Spleen (tissue), 11 donors: ENCODE measurements around the gene MECP2. TPM values are rescaled to one million over a fixed set of nuclear protein-coding genes. Genes with fewer than 3 reads are reported as not detected.

ENCODE experiments used
- DNase-seq: peaks from one replicate; pipeline ENCODE4 v3.0.0-alpha.2; 2020
- H3K27ac ChIP-seq, 8 donors: fragments of 200-600 bp; sonication (generic) in 7 of 8; 1 replicate in 4 of 8; 2 replicates in 4 of 8; pipeline versions ENCODE4 v1.5.0 to v1.8.0; 2016 to 2021; ENCODE audit warnings: inconsistent platforms in 4 of 8, mild to moderate bottlenecking in 4 of 8, moderate library complexity in 1 of 8
- H3K27me3 ChIP-seq, 7 donors: fragments of 200-600 bp; sonication (generic) in 6 of 7; replicated peaks in 1 of 7; 1 replicate in 4 of 7; 2 replicates in 3 of 7; pipeline versions ENCODE4 v1.5.0 to v1.8.0; 2016 to 2021; ENCODE audit warnings: inconsistent platforms in 3 of 7, mild to moderate bottlenecking in 1 of 7
- H3K36me3 ChIP-seq, 6 donors: fragments of 200-600 bp; sonication (generic) in 5 of 6; 1 replicate in 4 of 6; 2 replicates in 2 of 6; pipeline versions ENCODE4 v1.5.0 to v1.8.0; 2016 to 2021; ENCODE audit warnings: inconsistent platforms in 2 of 6
- H3K4me1 ChIP-seq, 6 donors: fragments of 200-600 bp; sonication (generic) in 5 of 6; 1 replicate in 3 of 6; 2 replicates in 3 of 6; pipeline versions ENCODE4 v1.5.0 to v1.8.0; 2016 to 2021; ENCODE audit warnings: inconsistent platforms in 3 of 6
- H3K4me3 ChIP-seq, 8 donors: fragments of 200-600 bp; sonication (generic) in 7 of 8; 1 replicate in 4 of 8; 2 replicates in 4 of 8; pipeline versions ENCODE4 v1.5.0 to v1.8.0; 2016 to 2021; ENCODE audit warnings: inconsistent platforms in 4 of 8, mild to moderate bottlenecking in 4 of 8, moderate library complexity in 2 of 8
- H3K9me3 ChIP-seq, 8 donors: fragments of 200-600 bp; sonication (generic) in 7 of 8; 1 replicate in 4 of 8; 2 replicates in 4 of 8; pipeline versions ENCODE4 v1.5.0 to v1.8.0; 2016 to 2021; ENCODE audit warnings: inconsistent platforms in 4 of 8
- POLR2A ChIP-seq, 3 donors: fragments of 450-650 bp; IDR thresholded peaks; one replicate each; pipeline ENCODE4 v1.5.1; 2017; ENCODE audit warnings: antibody characterized with exemption in 3 of 3, mild to moderate bottlenecking in 1 of 3
- POLR2AphosphoS5 ChIP-seq, 3 donors: sonication (generic); formaldehyde crosslinking; IDR thresholded peaks; one replicate each; pipeline ENCODE4 v1.5.1; 2017; ENCODE audit warnings: antibody characterized with exemption in 3 of 3
- WGBS, 5 donors: extraction: QIAGEN DNeasy Blood & Tissue Kit in 3 of 5; methylation state at CpG; one replicate each; pipeline versions ENCODE4 v1.1.5 to v1.1.7; 2013 to 2018; 5-methylcytosine and 5-hydroxymethylcytosine counted together
- intact Hi-C: fragments of 100-400 bp; cut with DNase I; formaldehyde crosslinking; loops from one replicate; pipeline ENCODE4 v1.15.0; 2023; ENCODE audit warnings: low total_unique reads
- polyA plus RNA-seq, 3 donors: library from polyadenylated mRNA; stranded (reverse); fragments of 200-250 nt; gene quantifications; one replicate each; pipeline ENCODE4 v1.2.1, GENCODE V29; 2013
- total RNA-seq, 7 donors: library from RNA; depleted of rRNA in 3 of 7; stranded (reverse); fragments of >200 nt in 3 of 7; fragmentation: NEBNext Ultra II Directional in 4 of 7; extraction: Animal tissue kit (Norgen Biotek cat#: 25700) in 4 of 7; gene quantifications; one replicate each; pipeline versions ENCODE4 v1.1.0 to v1.2.1, GENCODE V29; 2016 to 2021
- TF ChIP-seq, protein P1 (sequence below), 11 experiments: fragments of 200-600 bp in 7 of 11; fragments of 450-650 bp in 4 of 11; sonication (generic) in 4 of 11; IDR thresholded peaks in 8 of 11; conservative IDR thresholded peaks in 3 of 11; 1 replicate in 7 of 11; 2 replicates in 4 of 11; pipeline versions ENCODE4 v1.4.0 to v1.8.0; 2016 to 2021; ENCODE audit warnings: antibody characterized with exemption in 11 of 11, inconsistent platforms in 4 of 11, mild to moderate bottlenecking in 1 of 11
- donor health status: healthy with polysubstance abuse.
- donor health status: DM: no; HTN: no; CAD: no; lungs with moderate emphysema.
- donor health status: DM: no; HTN: no; CAD: no.
- donor health status: Bipolar disorder and iron deficiency.
- donor health status: healthy.
- donor health status: DM: no; HTN: no; CAD: no.
- donor health status: DM: yes; HTN: yes; CAD: no.

The MECP2 gene
- total and polyA plus RNA-seq, 10 donors, result 15.2 to 104 (median 71.5) TPM

- Histone ChIP-seq H3K4me3 (no peak overlapping the region), H3K4me1 (peaks cover 0 to 3% (median 0%) of the 10 kb centered on the region in 6 donors), H3K9me3 (peaks cover 0 to 6% (median 0%) of the 10 kb centered on the region in 8 donors), H3K36me3 (no peaks in the 10 kb centered on the region), H3K27me3 (no peaks in the 10 kb centered on the region), H3K27ac (no peak overlapping the region)
- 65 to 82% (median 78%) methylated on average over 10 of the region's 10 CpGs for WGBS, 5 donors
- intact Hi-C loops, result no loop called here
- TF ChIP-seq POLR2AphosphoS5 (IDR thresholded peaks at IDR 0.05), result no peak
- no peak for TF ChIP-seq POLR2A (IDR thresholded peaks at IDR 0.05)
- TF ChIP-seq, protein P1, sequence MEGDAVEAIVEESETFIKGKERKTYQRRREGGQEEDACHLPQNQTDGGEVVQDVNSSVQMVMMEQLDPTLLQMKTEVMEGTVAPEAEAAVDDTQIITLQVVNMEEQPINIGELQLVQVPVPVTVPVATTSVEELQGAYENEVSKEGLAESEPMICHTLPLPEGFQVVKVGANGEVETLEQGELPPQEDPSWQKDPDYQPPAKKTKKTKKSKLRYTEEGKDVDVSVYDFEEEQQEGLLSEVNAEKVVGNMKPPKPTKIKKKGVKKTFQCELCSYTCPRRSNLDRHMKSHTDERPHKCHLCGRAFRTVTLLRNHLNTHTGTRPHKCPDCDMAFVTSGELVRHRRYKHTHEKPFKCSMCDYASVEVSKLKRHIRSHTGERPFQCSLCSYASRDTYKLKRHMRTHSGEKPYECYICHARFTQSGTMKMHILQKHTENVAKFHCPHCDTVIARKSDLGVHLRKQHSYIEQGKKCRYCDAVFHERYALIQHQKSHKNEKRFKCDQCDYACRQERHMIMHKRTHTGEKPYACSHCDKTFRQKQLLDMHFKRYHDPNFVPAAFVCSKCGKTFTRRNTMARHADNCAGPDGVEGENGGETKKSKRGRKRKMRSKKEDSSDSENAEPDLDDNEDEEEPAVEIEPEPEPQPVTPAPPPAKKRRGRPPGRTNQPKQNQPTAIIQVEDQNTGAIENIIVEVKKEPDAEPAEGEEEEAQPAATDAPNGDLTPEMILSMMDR (IDR thresholded peaks at IDR 0.05 in 8 of 11, conservative IDR thresholded peaks at IDR 0.05 in 3 of 11), result no peak
- no peak for DNase-seq
Measured at GRCh38 chrX:154115071-154115470, 17.6 kb upstream of the MECP2 start.

DNA sequence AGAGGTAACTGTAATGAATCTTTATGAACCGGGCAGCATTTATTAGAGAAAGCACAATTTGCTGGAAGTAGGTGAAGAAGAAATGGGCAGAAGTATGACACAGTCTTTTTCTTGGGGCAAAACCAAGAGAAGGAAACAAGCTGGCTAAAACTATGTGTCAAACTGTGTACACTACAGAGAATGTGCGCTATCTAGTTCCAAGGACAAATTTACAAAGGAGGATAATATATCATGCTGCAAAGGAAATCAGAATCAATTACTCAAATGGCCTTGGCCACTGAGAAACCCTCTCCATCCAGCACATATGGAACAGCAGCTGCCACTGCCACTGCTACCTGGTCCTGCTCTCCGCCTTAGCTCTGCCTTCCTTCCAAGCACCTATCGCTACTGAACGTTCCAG is 17.1 kb upstream of the MECP2 start:
- Histone ChIP-seq H3K27me3 (no peaks in the 10 kb centered on the region), H3K9me3 (peaks cover 0 to 6% (median 0%) of the 10 kb centered on the region in 8 donors), H3K36me3 (no peaks in the 10 kb centered on the region), H3K27ac (no peak overlapping the region), H3K4me1 (peaks cover 0 to 3% (median 0%) of the 10 kb centered on the region in 6 donors), H3K4me3 (no peak overlapping the region)
- intact Hi-C loops, result no loop called here
- WGBS, 5 donors, result 85 to 90% (median 85%) methylated on average over 5 of the region's 5 CpGs
- no peak for DNase-seq
- TF ChIP-seq, protein P1 (IDR thresholded peaks at IDR 0.05 in 8 of 11, conservative IDR thresholded peaks at IDR 0.05 in 3 of 11), result no peak
- TF ChIP-seq POLR2A (IDR thresholded peaks at IDR 0.05), result no peak
- TF ChIP-seq POLR2AphosphoS5 (IDR thresholded peaks at IDR 0.05), result no peak

GRCh38 chrX:154113729-154114128 is 16.2 kb upstream of the MECP2 start:
- intact Hi-C loops, result no loop called here
- TF ChIP-seq, protein P1 (IDR thresholded peaks at IDR 0.05 in 8 of 11, conservative IDR thresholded peaks at IDR 0.05 in 3 of 11), result no peak
- TF ChIP-seq POLR2A (IDR thresholded peaks at IDR 0.05), result no peak
- TF ChIP-seq POLR2AphosphoS5 (IDR thresholded peaks at IDR 0.05), result no peak

DNA sequence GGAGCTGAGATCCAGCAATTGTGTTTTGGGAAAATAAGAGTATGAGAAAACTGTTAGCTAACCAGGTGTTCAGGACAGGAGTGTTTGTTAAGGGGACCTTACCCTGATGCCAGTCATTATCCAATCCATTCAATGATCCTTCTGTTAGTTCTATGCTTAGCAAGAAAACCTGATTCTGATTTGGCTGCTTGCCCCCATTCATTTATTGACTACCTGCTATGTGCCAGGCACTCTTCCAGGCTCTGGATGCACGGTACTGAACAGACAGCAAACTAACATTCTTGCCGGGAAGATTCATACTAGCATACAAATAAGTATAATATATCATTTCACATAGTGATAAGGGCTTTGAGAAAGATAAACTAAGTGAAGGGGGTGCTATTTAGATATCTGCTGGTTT is 1.0 kb upstream of the MECP2 start:
- TF ChIP-seq, protein P1 (IDR thresholded peaks at IDR 0.05 in 8 of 11, conservative IDR thresholded peaks at IDR 0.05 in 3 of 11), result no peak
- TF ChIP-seq POLR2AphosphoS5 (IDR thresholded peaks at IDR 0.05) (no peak), POLR2A (IDR thresholded peaks at IDR 0.05) (no peak)

More at GRCh38 chrX:154113729-154114128, 16.2 kb upstream of the MECP2 start:
- Histone ChIP-seq H3K9me3 (peaks cover 0 to 6% (median 0%) of the 10 kb centered on the region in 8 donors), H3K27ac (no peak overlapping the region), H3K4me1 (peaks cover 0 to 3% (median 0%) of the 10 kb centered on the region in 6 donors), H3K27me3 (no peaks in the 10 kb centered on the region), H3K4me3 (no peak overlapping the region), H3K36me3 (no peaks in the 10 kb centered on the region)
- DNase-seq, result no peak
- WGBS, 5 donors, result 60 to 75% (median 70%) methylated on average over 6 of the region's 6 CpGs

More for the DNA sequence above, 1.0 kb upstream of the MECP2 start:
- H3K4me3 ChIP-seq, result peak overlapping the region in 1 of 8 donors; percentile 81
- no peaks in the 10 kb centered on the region for H3K36me3 ChIP-seq
- H3K27ac ChIP-seq, result peak overlapping the region in 5 of 8 donors; percentile 69 to 98 (median 98)
- intact Hi-C loops, result no loop called here
- H3K27me3 ChIP-seq, result peaks cover 0 to 9% (median 0%) of the 10 kb centered on the region in 7 donors
- peaks cover 3 to 37% (median 33%) of the 10 kb centered on the region in 6 donors for H3K4me1 ChIP-seq
- no peak for DNase-seq
- WGBS, 5 donors, result 85 to 95% (median 90%) methylated on average over 2 of the region's 2 CpGs
- H3K9me3 ChIP-seq, result no peaks in the 10 kb centered on the region
